ENCODE results near the gene TRPV4. TPM values are rescaled to one million over a fixed set of nuclear protein-coding genes. Genes with fewer than 3 reads are reported as not detected.

TRPV4 gene
- polyA plus RNA-seq, 1 donor from 2014 or later: not detected

DNA sequence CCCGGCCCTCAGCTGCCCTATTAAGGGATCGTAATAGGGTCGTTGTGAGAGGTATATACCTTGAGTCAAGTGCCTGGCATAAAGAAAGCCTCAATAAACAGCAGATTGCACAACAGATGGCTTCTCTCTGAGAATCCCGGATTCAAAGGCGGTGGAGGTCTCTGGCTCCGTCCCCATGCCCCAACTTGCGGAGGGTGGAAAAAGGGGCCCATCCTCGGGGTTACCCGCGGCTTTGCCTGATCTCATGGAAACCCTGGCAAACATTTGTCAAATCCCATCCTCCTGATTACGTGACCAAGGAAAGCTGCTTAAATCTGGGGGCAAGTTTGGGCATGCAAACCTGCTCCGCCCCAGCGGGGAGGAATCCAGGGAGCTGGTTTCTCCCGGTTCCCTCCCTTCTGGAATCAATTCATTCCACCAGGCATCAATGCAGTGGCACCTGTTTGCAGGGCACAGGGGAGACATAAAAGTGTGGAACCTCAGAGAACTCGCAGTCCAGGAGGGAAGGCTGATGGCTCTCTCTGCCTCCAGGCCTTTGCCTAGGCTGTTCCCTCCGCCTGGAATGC lies 12.3 kb downstream of the TRPV4 start:
- Histone ChIP-seq H3K9ac (ENCODE audit: low read length) (no peak overlapping the region), H3K27me3 (ENCODE audit: insufficient read depth, low read depth, low read length) (no peaks in the 10 kb centered on the region), H3K9me3 (ENCODE audit: low read length) (no peaks in the 10 kb centered on the region), H3K4me2 (ENCODE audit: low read length) (no peak overlapping the region), H3F3A (ENCODE audit: insufficient read depth, low read length, poor library complexity, severe bottlenecking) (no peaks in the 10 kb centered on the region), H3K79me2 (replicated peaks; ENCODE audit: insufficient read depth, low read length) (no peaks in the 10 kb centered on the region), H3K27ac (ENCODE audit: low read length) (no peak overlapping the region), H4K20me1 (ENCODE audit: insufficient read depth) (no peaks in the 10 kb centered on the region), H3K9me2 (ENCODE audit: insufficient read depth, low read length) (no peaks in the 10 kb centered on the region), H3K4me3 (ENCODE audit: low read length) (no peak overlapping the region), H2AFZ (ENCODE audit: low read depth, low read length) (no peak overlapping the region), H3K36me3 (ENCODE audit: insufficient read depth, low read length) (no peaks in the 10 kb centered on the region)
- TF ChIP-seq EZH2 (IDR thresholded peaks at IDR 0.05; ENCODE audit: borderline replicate concordance, insufficient read depth, low read length, poor library complexity, severe bottlenecking) (no peak), MXI1 (conservative IDR thresholded peaks at IDR 0.05; ENCODE audit: poor library complexity, severe bottlenecking) (no peak)
- TF ChIP-seq, protein P1, sequence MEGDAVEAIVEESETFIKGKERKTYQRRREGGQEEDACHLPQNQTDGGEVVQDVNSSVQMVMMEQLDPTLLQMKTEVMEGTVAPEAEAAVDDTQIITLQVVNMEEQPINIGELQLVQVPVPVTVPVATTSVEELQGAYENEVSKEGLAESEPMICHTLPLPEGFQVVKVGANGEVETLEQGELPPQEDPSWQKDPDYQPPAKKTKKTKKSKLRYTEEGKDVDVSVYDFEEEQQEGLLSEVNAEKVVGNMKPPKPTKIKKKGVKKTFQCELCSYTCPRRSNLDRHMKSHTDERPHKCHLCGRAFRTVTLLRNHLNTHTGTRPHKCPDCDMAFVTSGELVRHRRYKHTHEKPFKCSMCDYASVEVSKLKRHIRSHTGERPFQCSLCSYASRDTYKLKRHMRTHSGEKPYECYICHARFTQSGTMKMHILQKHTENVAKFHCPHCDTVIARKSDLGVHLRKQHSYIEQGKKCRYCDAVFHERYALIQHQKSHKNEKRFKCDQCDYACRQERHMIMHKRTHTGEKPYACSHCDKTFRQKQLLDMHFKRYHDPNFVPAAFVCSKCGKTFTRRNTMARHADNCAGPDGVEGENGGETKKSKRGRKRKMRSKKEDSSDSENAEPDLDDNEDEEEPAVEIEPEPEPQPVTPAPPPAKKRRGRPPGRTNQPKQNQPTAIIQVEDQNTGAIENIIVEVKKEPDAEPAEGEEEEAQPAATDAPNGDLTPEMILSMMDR (IDR thresholded peaks at IDR 0.05; ENCODE audit: poor library complexity, severe bottlenecking): no peak

DNA sequence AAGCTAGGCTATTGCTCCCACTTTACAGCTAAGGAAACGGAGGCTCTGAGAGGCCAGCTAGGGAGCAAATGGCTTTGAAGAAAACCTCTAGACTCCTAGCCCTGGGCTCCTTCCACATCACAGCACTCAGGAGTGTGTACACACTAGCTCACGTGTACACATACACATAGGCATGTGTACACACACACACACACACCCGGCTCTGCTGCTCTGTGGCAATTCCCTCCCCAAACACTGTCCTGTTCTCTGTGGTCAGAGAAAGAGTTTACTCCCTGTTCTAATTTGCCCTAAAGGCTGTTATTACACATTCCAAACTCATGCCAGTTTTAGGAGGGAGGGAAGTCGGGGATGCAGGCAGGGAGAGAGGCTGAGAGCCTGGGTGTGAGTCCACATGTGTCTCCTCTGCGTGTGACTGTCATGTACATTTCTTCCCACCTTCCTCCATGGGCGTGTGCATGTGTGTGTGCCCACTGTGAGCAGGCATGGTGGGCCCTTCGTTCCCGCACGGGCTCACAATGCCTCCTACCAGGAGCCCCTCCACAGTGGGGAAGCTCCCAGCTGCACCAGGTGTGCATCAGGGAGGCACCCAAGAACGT lies 14.2 kb downstream of the TRPV4 start:
- H2AFZ ChIP-seq (ENCODE audit: low read depth, low read length): no peak overlapping the region
- H3K9ac ChIP-seq (ENCODE audit: low read length): no peak overlapping the region
- no peaks in the 10 kb centered on the region for H3K36me3 ChIP-seq (ENCODE audit: insufficient read depth, low read length)
- no peaks in the 10 kb centered on the region for H4K20me1 ChIP-seq (ENCODE audit: insufficient read depth)
- no peak overlapping the region for H3K4me2 ChIP-seq (ENCODE audit: low read length)
- H3K9me3 ChIP-seq (ENCODE audit: low read length): no peaks in the 10 kb centered on the region
- no peak overlapping the region for H3K4me3 ChIP-seq (ENCODE audit: low read length)
- TF ChIP-seq RAD21 (conservative IDR thresholded peaks at IDR 0.05) (no peak), POLR2AphosphoS5 (IDR thresholded peaks at IDR 0.05) (no peak), TAF1 (IDR thresholded peaks at IDR 0.05; ENCODE audit: low read depth) (no peak), EP300 (conservative IDR thresholded peaks at IDR 0.05; ENCODE audit: poor library complexity, severe bottlenecking) (no peak), EZH2 (IDR thresholded peaks at IDR 0.05; ENCODE audit: borderline replicate concordance, insufficient read depth, low read length, poor library complexity, severe bottlenecking) (no peak), MXI1 (conservative IDR thresholded peaks at IDR 0.05; ENCODE audit: poor library complexity, severe bottlenecking) (no peak)
- TF ChIP-seq, protein P1 (IDR thresholded peaks at IDR 0.05; ENCODE audit: poor library complexity, severe bottlenecking): no peak
- no peaks in the 10 kb centered on the region for H3F3A ChIP-seq (ENCODE audit: insufficient read depth, low read length, poor library complexity, severe bottlenecking)
- H3K9me2 ChIP-seq (ENCODE audit: insufficient read depth, low read length): no peaks in the 10 kb centered on the region
- no peak overlapping the region for H3K27ac ChIP-seq (ENCODE audit: low read length)
- no peaks in the 10 kb centered on the region for H3K79me2 ChIP-seq (replicated peaks; ENCODE audit: insufficient read depth, low read length)
- no peaks in the 10 kb centered on the region for H3K27me3 ChIP-seq (ENCODE audit: insufficient read depth, low read depth, low read length)

DNA sequence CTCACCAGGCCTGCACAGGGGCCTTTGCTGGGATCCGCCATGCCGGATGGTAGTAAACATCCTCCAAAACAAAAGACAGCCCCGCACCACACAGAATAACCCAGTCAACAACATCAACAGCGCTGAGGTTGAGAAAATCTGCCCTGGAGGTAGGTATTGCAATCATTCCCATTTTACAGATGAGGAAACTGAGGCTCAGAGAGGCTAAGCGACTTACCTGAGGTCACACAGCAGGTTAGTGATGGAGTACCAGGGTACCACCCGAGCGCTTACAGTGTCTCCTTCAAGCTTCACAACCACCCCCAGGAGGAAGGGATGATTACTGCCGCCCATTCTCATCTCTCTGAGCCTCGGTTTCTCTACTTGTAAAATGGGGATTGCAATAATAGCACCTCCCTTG lies 14.9 kb downstream of the TRPV4 start:
- Histone ChIP-seq H3K9me3 (ENCODE audit: low read length) (no peaks in the 10 kb centered on the region), H3K79me2 (replicated peaks; ENCODE audit: insufficient read depth, low read length) (no peaks in the 10 kb centered on the region), H3K27me3 (ENCODE audit: insufficient read depth, low read depth, low read length) (no peaks in the 10 kb centered on the region), H3K27ac (ENCODE audit: low read length) (no peak overlapping the region), H4K20me1 (ENCODE audit: insufficient read depth) (no peaks in the 10 kb centered on the region), H3K36me3 (ENCODE audit: insufficient read depth, low read length) (no peaks in the 10 kb centered on the region), H3F3A (ENCODE audit: insufficient read depth, low read length, poor library complexity, severe bottlenecking) (no peaks in the 10 kb centered on the region), H3K4me3 (ENCODE audit: low read length) (no peak overlapping the region), H3K4me2 (ENCODE audit: low read length) (no peak overlapping the region), H3K9me2 (ENCODE audit: insufficient read depth, low read length) (no peaks in the 10 kb centered on the region), H2AFZ (ENCODE audit: low read depth, low read length) (no peak overlapping the region), H3K9ac (ENCODE audit: low read length) (no peak overlapping the region)
- TF ChIP-seq, protein P2, sequence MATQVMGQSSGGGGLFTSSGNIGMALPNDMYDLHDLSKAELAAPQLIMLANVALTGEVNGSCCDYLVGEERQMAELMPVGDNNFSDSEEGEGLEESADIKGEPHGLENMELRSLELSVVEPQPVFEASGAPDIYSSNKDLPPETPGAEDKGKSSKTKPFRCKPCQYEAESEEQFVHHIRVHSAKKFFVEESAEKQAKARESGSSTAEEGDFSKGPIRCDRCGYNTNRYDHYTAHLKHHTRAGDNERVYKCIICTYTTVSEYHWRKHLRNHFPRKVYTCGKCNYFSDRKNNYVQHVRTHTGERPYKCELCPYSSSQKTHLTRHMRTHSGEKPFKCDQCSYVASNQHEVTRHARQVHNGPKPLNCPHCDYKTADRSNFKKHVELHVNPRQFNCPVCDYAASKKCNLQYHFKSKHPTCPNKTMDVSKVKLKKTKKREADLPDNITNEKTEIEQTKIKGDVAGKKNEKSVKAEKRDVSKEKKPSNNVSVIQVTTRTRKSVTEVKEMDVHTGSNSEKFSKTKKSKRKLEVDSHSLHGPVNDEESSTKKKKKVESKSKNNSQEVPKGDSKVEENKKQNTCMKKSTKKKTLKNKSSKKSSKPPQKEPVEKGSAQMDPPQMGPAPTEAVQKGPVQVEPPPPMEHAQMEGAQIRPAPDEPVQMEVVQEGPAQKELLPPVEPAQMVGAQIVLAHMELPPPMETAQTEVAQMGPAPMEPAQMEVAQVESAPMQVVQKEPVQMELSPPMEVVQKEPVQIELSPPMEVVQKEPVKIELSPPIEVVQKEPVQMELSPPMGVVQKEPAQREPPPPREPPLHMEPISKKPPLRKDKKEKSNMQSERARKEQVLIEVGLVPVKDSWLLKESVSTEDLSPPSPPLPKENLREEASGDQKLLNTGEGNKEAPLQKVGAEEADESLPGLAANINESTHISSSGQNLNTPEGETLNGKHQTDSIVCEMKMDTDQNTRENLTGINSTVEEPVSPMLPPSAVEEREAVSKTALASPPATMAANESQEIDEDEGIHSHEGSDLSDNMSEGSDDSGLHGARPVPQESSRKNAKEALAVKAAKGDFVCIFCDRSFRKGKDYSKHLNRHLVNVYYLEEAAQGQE (IDR thresholded peaks at IDR 0.05; ENCODE audit: borderline replicate concordance): no peak
